PC-9 (cell line): ENCODE measurements around the gene LIN28A.

ENCODE experiments used
- CTCF ChIP-seq: fragments of 200-600 bp; sonication (generic); conservative IDR thresholded peaks from 2 replicates; pipeline ENCODE4 v1.6.1; 2017; ENCODE audit warnings: mixed run types, antibody characterized with exemption, mild to moderate bottlenecking, moderate library complexity
- EZH2 ChIP-seq: fragments of 200-600 bp; sonication (generic); IDR thresholded peaks from 2 replicates; pipeline ENCODE4 v1.8.0; 2017; ENCODE audit warnings: antibody characterized with exemption, low read depth

GRCh38 chr1:26470878-26471497 is 60.4 kb downstream of the LIN28A start:
- no peak for TF ChIP-seq CTCF
- no peak for TF ChIP-seq EZH2
